D721Med (cell line): Measurements from ENCODE around the gene STIM2.
"Not testable (repeated sequence)": the region's sequence is repeated elsewhere in the genome, so short reads cannot be mapped to it uniquely, and the experiment has no call there.

Experiments used
- DNase-seq: peaks from one replicate; pipeline ENCODE4 v3.0.0; 2011; ENCODE audit warnings: low spot score; ENCODE audit not compliant: insufficient read length
- FAIRE-seq: peaks from 2 replicates; lab custom pipeline; 2011; peaks lifted over from hg19 to GRCh38; lab: Jason Lieb, UNC
- TF ChIP-seq, protein P1 (sequence below): IDR thresholded peaks from 2 replicates; pipeline ENCODE4 v1.5.1; 2012; ENCODE audit warnings: mild to moderate bottlenecking, control low read depth; ENCODE audit not compliant: insufficient read depth; ENCODE audit errors: missing control alignments

The STIM2 gene

DNA sequence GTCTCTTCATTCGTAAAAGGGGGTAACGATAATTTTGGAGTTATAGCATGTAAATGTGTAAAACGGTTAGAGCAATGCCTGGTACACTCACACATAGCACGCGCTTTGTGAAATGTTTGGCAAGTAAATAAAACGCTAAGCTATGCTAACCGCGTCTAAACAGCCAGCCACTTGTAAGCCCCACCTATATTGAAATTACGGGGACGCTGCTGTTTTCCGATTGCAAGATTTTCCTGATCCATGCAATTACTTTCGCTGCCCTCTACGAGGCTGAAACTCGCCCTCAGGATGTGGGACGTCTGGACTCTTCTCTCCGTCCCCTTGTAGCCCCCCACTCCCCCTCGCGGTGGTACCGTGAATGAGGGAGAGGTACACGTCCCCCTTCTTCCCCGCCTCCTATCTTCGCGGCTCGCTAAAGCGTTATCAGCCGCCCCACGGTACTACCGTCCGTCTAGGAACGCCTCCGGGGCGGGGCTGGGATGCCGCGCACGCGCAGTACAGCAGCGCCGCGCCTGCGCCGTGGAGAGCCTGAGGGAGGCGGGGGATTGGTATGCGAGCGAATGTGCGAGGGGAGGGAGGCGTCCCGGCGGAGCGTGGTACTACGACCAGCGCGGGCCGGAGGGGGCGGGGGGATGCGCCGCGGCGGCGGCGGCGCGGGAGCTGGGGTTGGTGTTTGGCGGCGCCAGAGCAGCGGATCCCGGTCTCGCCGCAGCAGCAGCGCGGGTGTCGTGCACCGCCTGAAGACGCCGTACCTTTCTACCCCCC is at the start of gene STIM2:
Gene STIM2, plus strand, starts transcription at position 685 of the 765 bp plus-strand sequence.
- peak; percentile 63 for FAIRE-seq
- TF ChIP-seq, protein P1, sequence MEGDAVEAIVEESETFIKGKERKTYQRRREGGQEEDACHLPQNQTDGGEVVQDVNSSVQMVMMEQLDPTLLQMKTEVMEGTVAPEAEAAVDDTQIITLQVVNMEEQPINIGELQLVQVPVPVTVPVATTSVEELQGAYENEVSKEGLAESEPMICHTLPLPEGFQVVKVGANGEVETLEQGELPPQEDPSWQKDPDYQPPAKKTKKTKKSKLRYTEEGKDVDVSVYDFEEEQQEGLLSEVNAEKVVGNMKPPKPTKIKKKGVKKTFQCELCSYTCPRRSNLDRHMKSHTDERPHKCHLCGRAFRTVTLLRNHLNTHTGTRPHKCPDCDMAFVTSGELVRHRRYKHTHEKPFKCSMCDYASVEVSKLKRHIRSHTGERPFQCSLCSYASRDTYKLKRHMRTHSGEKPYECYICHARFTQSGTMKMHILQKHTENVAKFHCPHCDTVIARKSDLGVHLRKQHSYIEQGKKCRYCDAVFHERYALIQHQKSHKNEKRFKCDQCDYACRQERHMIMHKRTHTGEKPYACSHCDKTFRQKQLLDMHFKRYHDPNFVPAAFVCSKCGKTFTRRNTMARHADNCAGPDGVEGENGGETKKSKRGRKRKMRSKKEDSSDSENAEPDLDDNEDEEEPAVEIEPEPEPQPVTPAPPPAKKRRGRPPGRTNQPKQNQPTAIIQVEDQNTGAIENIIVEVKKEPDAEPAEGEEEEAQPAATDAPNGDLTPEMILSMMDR, result peak; percentile 46
- no peak for DNase-seq

DNA sequence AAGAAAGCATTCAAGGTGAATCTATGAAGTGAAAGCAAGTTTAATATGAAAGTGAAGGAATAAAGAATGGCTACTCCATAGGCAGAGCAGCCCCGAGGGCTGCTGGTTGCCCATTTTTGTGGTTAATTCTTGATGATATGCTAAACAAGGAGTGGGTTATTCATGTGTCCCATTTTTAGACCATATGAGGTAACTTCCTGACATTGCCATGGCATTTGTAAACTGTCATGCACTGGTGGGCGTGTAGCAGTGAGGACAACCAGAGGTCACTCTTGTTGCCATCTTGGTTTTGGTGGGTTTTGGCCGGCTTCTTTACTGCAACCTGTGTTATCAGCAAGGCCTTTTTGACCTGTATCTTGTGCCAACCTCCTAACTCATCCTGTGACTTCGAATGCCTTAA is 49.1 kb upstream of the STIM2 start:
- not testable (repeated sequence) for DNase-seq, FAIRE-seq

DNA sequence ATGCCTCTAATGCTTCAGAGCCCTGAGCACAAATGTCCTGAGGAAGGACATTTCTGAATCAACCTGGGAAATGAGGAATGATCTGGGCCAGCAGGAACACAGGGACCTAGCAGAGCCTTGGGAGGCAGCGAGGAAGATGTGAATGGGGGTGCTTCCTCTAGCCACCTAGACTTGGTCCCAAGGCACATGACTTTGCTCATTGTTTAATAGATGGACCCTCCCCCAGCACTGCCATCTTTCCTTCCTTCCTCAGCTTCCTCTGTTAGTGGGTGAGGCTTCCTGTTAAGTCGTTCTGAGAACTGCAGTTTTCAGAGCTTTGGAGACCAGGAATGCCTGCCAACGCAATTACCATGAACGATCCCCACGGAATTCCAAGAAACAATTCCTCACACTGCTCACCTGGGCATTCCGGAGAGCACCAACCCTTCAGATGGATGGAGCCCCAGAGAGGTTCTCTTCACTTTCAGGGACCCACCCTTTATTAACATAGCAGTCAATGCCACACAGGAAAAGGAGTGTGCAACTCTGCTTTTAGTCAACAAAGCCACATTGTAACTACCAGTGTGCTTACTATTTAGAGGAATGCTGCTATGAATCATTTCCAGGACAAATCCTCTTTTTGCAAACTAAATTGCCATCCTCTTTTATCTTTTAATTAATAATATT is 48.5 kb upstream of the STIM2 start:
- no peak for DNase-seq
- no peak for FAIRE-seq
- TF ChIP-seq, protein P1, result no peak

DNA sequence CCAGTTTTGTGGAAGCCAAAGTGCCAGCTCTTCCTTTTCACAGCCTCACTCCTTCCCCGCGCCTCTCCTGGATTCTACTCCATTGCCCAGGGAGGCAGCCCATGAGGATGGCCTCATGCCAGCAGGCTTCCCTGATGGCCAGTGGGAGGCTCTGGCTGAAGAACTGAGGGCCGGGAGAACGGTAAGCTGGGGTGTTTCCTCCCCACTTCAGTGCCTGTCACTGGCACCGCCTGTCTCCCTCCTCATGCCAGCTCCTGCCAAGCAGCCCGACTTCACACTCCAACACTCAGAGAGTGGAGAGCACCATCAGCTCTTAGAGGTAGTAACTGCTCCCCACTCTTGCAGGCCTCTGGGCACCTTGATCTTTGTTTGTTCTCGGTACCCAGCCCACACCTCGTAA is 46.9 kb upstream of the STIM2 start:
- no peak for DNase-seq
- no peak for FAIRE-seq
- TF ChIP-seq, protein P1, result no peak

DNA sequence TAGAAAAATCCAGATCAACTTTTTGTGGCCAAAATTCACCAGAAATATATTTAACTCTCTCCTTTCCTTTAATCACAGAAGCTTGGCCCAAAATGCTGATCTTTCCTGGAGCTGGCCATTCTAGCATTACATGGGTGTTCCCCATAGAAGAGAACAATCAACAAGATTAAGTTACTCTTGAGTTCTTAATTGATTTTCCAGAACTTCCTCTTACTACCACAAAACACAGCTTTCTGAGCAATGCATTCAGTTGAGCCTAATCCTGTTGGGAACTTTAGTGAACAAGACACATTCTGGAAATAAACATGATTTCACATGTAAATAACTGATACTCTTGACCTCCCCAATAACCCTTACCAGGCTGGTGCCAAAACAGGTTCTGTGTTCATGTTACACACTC is 45.4 kb upstream of the STIM2 start:
- DNase-seq (no peak), FAIRE-seq (no peak)
- TF ChIP-seq, protein P1, result no peak

DNA sequence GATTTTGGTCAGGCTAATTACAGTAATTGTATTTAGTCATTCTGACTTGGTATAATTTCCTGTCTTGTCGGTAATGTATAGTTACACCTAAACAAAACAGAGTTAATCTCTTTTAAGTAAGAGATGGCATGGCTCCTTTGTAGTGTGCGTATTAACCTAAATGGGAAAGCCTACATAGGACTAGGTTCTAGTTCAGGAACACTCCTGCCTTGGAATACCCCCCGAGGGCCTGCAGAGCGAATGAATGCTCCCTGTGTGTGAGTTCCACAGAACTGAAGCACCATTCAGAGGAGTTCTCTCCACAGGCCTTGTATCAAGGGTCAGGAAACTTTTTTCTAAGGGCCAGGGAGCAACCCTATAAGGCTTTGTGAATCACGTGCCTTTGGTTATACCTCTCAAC is 44.9 kb upstream of the STIM2 start:
- FAIRE-seq, result no peak
- TF ChIP-seq, protein P1, result no peak
- DNase-seq, result no peak

DNA sequence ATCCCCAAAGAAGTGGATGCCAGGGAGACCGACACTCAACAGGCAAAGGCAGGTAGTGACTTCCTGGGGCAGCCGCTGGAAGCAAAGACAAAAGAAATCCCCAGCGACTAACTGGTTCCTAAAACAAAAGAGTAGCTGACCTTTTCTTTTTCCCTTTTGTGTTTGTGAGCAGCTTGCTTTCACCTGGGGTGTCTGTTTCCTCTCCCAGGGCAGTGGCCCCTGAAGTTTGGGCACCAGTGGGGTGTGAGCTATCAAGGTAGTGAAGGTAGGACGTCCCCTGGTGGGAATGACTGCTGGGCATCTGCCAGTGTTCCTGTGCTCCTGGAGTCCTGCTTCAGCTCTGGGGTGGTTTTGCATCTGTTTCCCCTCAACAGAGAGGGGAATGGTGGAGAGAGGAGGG is 41.6 kb upstream of the STIM2 start:
- FAIRE-seq (no peak), DNase-seq (no peak)
- TF ChIP-seq, protein P1, result no peak
